HG03378 (cell line): ENCODE data around the gene POU6F2.

Experiments
- ATAC-seq: cut with Tn5 transposase; IDR thresholded peaks from one replicate; pipeline ENCODE4 v1.9.1; 2021; ENCODE audit warnings: mild to moderate bottlenecking, moderate library complexity; ENCODE audit not compliant: unreplicated experiment

The POU6F2 gene

DNA sequence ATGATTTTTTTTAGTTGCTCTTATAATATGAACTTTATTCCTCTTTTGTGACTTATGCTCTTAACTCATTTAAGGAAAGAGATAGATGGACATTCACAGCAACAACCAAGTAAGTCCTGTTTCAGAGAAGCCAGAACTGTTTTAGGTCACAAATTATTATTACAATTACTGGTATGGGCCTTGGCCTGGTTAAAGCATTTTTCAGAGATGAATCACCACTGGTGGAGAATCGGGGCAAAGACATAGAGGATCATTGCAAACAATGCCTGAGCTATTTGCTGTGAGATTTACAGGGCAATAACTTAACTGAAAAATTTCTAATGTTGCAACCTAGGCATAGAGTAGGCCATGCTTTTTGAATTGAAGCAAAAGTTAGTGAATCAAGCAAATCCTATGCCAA lies 450.5 kb downstream of the POU6F2 start:
- no peak for ATAC-seq

DNA sequence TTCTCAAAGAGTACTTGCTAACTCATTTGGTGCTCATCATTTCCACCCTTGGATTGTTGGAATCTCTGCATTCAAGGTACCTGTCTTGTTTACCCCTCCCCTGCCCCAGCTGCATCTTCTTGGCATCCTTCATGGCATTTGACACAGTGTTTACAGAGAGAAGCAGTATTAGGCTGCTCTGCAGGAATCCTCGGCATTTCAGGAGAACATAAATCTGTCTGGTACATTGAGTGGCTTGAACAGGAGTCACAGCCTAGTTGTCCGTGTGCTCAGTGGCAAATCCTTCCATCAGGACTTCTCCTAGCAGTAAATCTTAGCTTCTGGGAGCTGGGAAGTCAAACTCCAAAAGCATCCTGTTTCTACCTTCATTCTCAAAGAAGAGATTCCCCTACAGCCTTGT lies 451.7 kb downstream of the POU6F2 start:
- no peak for ATAC-seq

DNA sequence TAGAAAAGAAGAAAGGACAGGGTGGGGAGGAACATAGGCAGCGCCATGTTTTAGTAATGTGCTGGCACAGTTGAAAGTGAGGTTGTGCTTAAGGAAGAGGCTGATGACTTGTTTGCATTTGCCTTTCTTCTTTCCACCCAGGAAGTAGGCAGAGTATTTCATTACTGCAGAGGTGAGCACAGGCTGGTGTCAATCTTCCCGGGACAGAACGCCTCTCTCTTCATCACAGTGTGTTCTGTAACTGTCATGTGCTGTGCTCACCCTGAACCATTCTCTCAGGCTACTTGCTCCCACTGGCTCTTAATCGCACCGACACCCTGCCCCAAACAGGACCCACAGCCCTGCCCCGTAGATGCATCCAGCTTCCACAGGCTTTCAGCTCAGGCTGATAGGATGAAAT lies 452.7 kb downstream of the POU6F2 start:
- no peak for ATAC-seq

DNA sequence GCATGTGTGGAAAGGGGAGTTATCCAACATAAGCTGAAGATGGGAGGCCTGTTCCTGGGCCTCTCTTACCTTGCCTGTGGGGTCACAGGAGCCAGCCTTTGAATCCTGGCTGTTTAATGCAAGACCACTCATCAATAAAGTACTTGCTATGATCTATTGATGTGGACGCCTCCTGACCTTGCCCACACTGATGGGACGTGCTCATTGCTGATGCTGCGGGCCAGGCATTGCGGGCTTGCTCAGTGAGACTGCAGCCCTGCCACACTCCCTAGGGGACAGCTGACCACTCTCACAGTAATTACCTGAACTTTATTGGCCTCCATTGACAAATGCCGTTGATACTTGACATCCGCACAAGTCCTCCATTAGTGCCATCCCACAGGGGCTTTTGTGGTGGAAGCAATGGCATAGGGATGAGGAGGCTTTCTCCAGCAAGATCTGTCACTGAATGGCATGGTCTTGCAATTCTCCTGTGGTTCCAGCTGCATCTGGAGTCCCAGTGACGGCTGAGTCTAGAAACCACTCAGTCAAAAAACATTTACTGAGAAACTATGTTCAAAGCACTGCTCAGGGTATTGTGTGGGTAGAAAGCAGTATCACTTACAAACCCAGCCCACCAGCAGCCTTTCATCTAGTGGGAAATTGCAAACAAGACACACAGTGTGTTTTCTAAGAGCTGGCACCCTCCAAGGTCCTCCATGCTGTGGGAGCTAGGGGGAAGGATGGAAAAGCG lies 453.4 kb downstream of the POU6F2 start:
- no peak for ATAC-seq

DNA sequence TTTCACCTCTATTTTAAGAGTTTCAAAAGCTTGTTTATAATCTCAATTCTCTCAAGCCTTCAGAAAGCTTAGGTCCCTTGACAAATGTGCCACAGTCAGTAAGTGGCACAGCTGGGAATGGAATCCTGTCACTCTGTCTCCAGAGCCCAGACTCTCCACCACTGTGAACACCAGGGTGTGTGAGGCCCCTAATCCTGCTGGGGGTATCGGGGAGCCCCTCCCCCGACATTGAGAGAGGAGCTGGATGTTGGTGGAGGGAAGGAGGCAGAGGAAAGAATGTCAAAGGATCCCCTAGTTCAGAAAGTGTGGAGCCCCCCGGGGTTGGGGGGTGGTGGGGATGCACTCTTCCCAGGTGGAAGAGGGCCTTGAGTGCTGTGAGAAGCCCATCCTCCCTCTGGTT lies 454.7 kb downstream of the POU6F2 start:
- no peak for ATAC-seq

DNA sequence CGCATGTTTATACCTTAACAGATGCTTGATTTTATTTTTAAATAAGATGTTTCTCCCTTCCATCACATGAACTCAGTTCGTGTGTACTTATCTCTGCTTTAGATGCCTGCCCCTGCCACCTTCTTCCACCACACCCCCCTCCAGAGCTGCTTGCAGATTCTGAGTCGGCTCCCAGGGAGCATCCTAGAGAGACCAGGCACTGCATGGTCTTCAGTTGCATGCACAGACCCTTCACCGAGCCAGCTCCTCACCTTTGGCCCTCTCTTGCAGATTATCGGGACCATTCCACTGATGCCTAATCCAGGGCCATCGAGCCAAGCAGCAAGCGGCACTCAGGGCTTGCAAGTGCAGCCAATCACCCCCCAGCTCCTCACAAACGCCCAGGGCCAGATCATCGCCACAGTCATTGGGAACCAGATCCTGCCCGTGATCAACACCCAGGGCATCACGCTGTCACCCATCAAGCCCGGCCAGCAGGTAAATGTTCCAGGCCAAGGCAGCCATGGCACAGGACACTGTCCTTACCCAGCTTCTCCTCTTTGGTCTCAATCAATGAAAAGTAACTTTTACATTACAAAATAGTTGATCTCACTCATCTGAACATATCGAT lies 455.2 kb downstream of the POU6F2 start:
- ATAC-seq: no peak

DNA sequence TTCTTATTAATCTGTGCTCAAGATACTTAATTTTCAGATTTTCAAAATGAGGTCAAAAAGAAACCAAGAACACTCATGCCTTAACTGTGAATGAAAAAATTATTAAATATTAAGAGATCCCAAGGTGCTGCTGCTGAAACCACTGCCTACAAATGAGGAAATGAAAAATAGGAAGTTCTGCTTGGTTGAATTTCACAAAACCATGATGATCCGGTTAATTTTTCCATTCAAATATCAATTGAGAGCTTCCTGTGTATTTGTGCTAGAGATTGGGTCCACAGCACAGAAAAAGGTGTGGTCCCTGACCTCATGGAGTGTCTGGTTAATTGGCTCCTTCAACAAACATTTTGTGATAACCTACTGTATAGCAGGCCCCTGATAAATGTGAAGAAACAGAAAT lies 455.8 kb downstream of the POU6F2 start:
- peak; percentile 50 for ATAC-seq

DNA sequence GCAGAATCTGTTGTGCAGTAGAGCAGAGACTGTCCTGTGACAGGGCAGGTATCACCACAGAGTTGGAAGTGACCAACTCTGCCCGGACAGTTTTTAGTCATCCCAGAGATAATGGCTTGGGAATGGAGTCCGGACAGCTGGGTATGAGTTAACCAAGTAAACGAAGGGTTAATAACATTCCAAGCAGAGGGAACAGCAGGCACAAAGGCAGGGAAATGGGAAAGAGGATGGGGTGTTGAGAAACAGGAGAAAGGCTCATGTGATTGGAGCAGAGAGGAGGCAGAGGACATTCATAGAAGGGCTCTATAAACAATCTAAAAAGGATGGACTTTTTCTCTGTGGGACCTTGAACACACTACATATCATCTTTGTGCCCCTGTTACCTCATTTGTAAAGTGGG lies 456.3 kb downstream of the POU6F2 start:
- ATAC-seq: no peak

DNA sequence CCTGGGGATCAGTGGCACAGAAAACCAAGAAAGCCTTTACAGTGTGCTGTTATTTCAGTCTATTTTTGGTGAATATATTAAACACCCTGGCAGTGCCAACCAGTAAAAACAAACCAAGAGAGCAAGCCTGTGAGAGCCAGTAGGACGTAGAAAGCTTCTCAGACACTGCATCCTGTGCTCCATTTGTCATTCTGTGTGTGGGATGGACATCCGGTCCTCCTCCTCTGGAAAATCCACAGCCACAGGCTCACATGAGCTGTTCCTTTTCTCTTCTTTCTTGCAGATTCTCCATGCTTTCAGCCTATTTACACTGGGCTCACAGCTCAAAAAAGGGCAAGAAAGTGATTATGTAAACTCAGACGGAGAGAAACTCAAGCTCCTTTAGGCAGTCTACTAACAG lies 468.8 kb downstream of the POU6F2 start:
- no peak for ATAC-seq

DNA sequence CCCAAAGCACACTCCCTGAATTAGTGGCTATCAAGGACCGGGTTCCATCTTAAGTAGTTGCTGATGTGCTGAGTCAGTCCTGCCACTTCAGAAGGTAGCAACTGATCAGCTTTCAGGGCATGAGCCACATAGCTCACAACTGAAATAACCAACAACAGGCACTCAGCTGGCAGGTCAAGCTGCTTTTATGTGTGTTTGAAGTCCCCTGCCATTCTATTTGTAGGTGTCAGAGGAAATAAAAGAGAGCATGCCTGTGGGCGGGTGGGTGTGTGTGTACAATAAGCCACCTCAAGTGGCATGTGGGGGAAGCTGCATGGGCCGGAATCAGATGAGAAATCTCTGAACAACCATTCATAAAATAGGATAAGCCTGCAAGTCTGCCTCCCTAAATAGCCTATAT lies 474.2 kb downstream of the POU6F2 start:
- ATAC-seq: no peak

DNA sequence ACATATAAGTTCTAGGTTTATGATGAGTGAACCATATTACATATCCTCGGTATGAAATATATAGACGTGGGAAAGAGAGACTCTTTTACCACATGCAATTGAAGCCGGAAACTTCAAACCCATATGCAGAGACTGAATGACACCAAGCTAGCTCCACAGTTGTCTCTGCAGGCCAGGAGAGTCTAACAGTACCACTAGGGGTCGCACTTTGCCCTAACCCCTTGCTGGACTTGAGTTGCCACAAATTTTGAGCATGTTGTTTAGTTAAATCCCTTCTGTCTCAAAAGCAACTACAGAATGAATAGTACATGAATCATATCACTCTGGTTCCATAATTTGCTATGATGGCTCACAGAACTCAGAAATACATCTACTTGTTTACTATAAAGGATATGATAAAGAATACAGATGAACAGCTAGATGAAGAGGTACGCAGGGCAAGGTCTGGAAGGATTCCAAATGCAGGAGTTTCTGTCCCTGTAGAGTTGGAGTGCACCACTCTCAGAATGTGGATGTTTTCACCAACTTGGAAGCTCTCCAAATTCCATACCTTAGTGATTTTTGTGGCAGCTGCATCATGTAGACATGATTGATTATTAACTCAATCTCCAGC lies 476.1 kb downstream of the POU6F2 start:
- peak; percentile 82 for ATAC-seq

DNA sequence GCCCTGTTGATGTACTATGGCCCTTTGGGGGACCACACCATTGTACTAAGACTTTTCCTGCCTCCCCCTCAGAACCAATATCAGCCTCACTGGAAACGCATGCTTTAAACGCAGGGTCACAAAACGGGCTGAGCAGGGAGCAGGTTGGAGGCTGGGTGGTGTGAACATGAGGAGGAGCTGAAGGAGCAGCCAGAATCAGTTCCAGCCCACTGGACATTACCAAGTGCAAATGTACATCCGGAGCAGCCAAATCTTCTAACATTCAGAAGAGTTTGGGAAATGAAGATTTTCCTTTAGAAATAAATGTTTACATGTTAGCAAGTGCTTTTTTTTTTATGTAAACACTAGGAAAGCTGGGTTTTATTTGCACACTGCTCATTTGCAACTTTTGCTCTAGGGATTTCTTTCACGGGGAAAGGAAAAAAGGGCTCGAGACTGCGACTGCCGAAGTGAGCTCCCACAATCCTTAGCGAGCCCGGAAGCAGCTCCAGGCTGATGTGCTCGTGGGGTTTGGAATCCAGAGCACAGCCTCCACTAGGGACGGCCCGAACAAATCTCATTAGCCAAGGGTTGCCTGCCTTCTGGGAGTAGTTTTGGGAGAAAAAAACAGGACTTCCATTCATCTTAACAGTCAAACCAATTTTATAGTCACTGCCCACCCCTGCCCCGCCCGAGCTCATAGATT lies 480.5 kb downstream of the POU6F2 start:
- no peak for ATAC-seq

DNA sequence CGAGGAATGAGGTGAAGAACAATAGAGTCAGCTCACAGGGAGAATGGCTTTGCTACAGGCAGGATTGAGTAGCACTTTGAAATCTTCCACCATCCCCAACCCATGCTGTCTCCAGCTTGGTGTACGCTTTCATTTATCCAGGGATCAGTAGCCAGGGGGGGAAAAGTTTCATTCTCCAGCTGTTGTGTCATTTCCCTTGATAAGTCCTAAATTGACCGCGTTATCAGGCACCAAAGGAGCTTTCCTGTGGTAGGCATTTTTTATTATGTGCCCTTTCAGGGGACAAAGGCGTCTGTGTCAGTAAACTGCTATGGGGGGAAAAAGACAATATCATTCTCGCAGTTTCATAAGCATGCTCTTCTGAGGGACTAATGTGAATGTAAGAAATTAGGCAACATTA lies 481.9 kb downstream of the POU6F2 start:
- no peak for ATAC-seq

DNA sequence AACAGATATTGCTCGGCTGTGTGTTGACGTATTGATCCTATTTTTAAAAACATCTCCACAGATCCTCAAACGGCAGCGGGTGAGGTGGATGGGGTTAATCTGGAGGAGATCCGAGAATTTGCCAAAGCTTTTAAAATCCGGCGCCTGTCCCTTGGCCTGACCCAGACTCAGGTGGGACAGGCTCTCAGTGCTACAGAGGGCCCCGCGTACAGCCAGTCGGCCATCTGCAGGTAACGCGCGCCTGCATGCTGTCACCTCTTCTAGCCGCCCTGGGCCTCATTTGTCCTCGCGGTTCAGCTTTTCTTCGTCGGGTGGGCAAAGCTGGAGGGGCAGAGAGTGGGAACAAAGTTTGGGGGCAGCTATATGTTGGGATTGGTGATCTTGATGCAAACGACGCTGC lies 482.8 kb downstream of the POU6F2 start:
- no peak for ATAC-seq

DNA sequence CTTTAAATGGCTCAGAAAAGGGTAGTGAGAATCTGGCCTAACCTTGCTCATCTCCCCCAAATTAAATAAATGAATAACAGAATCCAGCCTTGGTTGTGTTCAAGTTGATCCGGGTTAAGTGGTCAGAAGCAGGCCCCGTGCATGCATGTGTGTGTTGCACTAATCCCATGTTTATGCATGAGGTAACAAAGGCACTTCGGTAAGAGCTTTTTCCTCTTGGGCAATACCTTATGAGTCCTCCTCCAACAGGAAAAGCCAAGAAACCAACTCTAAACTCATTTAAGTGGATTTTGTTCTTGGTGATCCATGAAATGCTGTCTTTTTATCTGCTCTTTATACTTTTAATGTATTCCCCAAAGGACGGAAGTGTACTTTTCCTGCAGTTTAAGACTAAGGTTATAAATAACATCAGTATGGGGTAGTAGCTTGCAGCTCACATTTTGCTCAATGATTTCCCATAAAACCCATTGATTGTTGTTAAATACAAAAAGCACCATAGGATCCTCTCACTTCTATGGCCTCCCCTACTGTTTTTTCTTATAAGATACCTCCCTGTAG lies 483.6 kb downstream of the POU6F2 start:
- ATAC-seq: no peak

DNA sequence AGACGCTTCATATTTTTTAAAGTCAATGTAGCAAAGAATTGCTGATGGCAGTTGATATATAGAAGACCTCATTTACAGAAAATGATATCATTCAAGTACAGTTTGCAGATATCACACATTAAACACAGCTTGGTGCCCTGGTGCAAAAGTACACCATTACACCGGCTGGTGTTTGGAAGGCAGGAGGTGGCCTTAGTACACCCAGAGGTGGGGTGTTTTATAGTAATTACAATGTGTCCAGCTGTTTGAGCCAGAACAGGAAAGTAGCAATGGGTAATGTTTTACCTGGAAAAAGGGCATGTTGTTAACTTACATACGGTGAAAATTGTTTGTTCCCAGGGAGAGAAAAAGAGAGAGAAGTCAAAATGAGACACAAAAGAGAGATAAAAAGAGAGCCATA lies 485.5 kb downstream of the POU6F2 start:
- ATAC-seq: no peak

DNA sequence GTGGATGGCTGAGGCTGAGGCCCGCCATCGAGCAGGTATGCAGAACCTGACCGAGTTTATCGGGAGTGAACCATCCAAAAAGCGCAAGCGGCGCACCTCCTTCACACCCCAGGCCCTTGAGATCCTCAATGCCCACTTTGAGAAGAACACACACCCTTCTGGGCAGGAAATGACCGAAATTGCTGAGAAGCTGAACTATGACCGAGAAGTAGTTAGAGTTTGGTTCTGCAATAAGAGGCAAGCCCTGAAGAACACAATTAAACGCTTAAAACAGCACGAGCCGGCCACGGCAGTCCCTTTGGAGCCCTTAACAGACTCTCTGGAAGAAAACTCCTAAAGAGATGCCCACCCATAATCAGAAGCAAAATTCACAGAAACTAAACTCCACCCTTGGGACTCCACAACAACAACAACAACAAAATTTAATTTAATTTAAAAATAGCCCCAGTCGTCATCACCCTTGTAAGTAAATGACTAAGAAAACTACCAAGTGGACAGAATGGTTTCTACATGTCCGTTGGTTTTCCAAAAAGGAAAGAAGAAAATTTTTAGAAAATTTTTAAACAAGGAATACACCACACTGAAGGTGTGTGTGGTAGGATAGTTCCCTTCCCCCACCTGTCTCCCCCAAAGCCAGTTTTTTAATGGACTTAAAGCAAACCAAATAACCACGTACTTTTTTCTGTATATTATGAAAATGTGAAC lies 486.8 kb downstream of the POU6F2 start:
- ATAC-seq: peak; percentile 13

DNA sequence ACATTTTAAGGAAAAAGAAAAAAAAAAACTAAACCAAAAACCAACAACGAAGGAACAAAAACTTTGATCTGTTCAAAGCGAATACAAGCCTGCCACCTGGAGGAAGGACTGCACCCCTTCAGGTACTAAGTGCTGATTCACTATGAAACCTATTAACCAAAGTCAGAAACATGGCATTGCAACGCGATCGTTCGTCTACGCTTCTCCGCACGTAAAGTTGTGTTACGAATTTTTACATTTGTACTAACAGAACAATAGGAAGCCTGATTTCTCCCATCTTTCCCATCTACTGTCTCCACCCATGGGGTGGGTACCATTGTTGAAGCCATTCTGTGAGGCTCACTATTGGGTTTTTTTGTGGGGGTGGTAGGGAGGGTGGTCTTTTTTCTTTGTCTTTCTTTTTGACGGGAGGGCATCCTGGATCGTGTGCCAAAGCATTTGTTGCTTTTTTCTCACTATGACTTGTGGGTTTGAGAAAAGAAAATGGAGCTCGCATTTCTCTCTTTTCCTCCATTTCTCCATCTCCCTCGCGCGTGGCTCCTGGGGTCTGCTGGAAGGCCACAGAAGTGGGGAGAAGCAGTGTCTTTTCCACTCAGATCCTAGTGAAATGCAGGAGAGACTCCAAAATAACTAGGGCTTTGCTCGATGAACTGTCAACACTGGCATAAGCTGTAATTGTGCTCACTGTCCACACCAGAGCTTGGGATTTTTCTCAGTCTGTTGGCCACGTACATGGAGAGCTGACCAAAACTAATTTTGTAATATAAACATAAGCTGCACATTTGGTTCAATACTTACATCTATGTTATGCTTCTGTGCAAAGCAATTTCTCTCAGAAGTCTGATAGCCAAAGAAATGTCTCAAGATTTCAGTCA lies 487.6 kb downstream of the POU6F2 start:
- ATAC-seq: peak; percentile 84

DNA sequence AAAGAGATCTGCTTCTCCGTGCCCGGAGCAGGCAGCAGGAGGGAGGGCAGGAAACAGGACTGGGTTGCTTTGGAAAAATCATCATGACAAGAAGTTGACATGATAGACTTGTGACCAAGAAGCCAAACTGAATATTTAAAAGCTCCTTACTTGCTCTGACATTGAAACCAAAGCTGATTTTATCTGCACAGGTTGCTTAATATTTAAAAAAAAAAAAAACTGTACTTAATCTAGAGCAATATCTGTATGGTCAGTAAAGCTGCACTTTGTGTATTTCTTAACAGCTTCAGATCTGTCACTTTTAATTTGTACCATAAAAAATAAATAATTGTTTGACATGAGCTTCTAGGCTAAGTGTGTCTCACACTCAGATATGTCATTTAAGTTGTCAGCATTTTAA lies 490.6 kb downstream of the POU6F2 start:
- no peak for ATAC-seq

DNA sequence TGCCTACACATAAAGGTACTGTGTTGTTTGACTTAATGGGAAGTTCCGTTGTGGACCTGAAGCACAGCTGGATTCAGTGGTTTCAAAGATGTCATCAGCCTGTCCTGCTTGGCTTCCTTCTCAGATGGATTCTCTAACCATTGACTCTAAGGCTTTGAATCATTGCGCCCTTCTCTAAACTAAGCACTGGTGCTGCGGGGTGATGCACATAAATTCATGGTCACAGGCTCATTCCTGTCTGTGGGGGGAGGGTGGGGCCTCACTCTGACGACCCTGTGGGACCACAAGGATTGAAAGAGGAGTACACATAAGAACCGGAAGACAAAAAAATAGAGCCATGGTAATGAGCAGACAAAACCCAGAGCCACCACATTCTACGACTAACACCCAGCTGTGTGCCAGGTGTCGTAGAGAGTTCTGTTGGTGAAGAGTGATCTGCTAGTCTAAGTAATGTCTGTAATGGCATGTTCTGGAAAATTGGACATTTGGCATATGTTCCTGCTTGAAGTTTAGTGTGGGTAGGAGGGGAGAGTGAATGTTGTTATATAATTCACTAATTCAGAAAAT lies 491.2 kb downstream of the POU6F2 start:
- ATAC-seq: no peak
